H1 (cell line): Measurements from ENCODE around the gene ZBTB9. TPM values are rescaled to one million over a fixed set of nuclear protein-coding genes. Genes with fewer than 3 reads are reported as not detected.

Experiments
- CTCF ChIA-PET: fragments of 300-600 bp; sonication (Branson Sonifier 250); formaldehyde crosslinking; loops from one replicate; lab custom pipeline; 2021; ENCODE audit not compliant: partially characterized antibody; lab: Charles Lee
- POLR2A ChIA-PET: fragments of 300-600 bp; sonication (Branson Sonifier 250); formaldehyde crosslinking; loops from one replicate; lab custom pipeline; 2021; ENCODE audit warnings: inconsistent platforms; ENCODE audit not compliant: partially characterized antibody; lab: Charles Lee
- DNase-seq, 2 experiments: peaks; one replicate each; pipeline versions ENCODE4 v3.0.0 to v3.0.0-alpha.2; 2010 to 2022; ENCODE audit warnings: low spot score in 2 of 2, low read depth in 1 of 2, mixed read lengths in 1 of 2
- FAIRE-seq: peaks from 2 replicates; lab custom pipeline; 2011; peaks lifted over from hg19 to GRCh38; lab: Jason Lieb, UNC
- H2AFZ ChIP-seq: 2 replicates; pipeline ENCODE4 v1.8.1; 2012; ENCODE audit warnings: low read length, inconsistent platforms
- H2AK5ac ChIP-seq: 2 replicates; pipeline ENCODE4 v1.6.1; 2013; ENCODE audit warnings: low read depth, low read length
- H2BK120ac ChIP-seq: replicated peaks from 2 replicates; pipeline ENCODE3; 2013; ENCODE audit warnings: low read depth, low read length, inconsistent platforms
- H2BK12ac ChIP-seq: 2 replicates; pipeline ENCODE4 v1.6.1; 2013; ENCODE audit warnings: low read depth, low read length
- H2BK15ac ChIP-seq: 2 replicates; pipeline ENCODE4 v1.6.1; 2013; ENCODE audit warnings: low read length
- H2BK20ac ChIP-seq: 2 replicates; pipeline ENCODE4 v1.6.1; 2013; ENCODE audit warnings: low read length
- H2BK5ac ChIP-seq: 2 replicates; pipeline ENCODE4 v1.6.1; 2013; ENCODE audit warnings: low read depth, low read length
- H3K14ac ChIP-seq: 2 replicates; pipeline ENCODE4 v1.6.1; 2013; ENCODE audit warnings: inconsistent platforms; ENCODE audit not compliant: insufficient read length
- H3K18ac ChIP-seq: 2 replicates; pipeline ENCODE4 v1.6.1; 2013; ENCODE audit warnings: low read length; ENCODE audit errors: extremely low read depth
- H3K23ac ChIP-seq: 2 replicates; pipeline ENCODE4 v1.6.1; 2013; ENCODE audit warnings: inconsistent platforms; ENCODE audit not compliant: insufficient read length
- H3K23me2 ChIP-seq: 2 replicates; pipeline ENCODE4 v1.6.1; 2013; ENCODE audit warnings: low read depth, low read length
- H3K27ac ChIP-seq: 2 replicates; pipeline ENCODE4 v1.6.1; 2011; ENCODE audit warnings: low read depth, low read length, inconsistent platforms
- H3K27me3 ChIP-seq, 4 experiments: replicated peaks in 1 of 4; 1 replicate in 1 of 4; 2 replicates in 3 of 4; pipeline versions ENCODE4 v1.6.1 to v1.8.1; 2011 to 2013; ENCODE audit warnings: low read length in 3 of 4, mild to moderate bottlenecking in 3 of 4, inconsistent platforms in 2 of 4, mixed read lengths in 2 of 4, moderate library complexity in 1 of 4; ENCODE audit not compliant: control insufficient read depth in 3 of 4, insufficient read depth in 3 of 4; ENCODE audit errors: extremely low read depth in 1 of 4
- H3K36me3 ChIP-seq, 4 experiments: 2 replicates each; pipeline versions ENCODE4 v1.6.1 to v1.8.1; 2011 to 2013; ENCODE audit warnings: mild to moderate bottlenecking in 4 of 4, low read length in 3 of 4, moderate library complexity in 2 of 4, control low read depth in 1 of 4, inconsistent platforms in 1 of 4; ENCODE audit not compliant: insufficient read depth in 4 of 4, control insufficient read depth in 2 of 4
- H3K4ac ChIP-seq: replicated peaks from 2 replicates; pipeline ENCODE3; 2013; ENCODE audit warnings: low read length, low read depth, mixed read lengths, inconsistent platforms; ENCODE audit not compliant: insufficient read length
- H3K4me1 ChIP-seq, 4 experiments: replicated peaks in 1 of 4; 1 replicate in 1 of 4; 2 replicates in 3 of 4; pipeline versions ENCODE4 v1.6.1 to v1.8.1; 2011 to 2013; ENCODE audit warnings: low read length in 3 of 4, inconsistent platforms in 2 of 4, mixed read lengths in 1 of 4; ENCODE audit not compliant: insufficient read depth in 4 of 4, control insufficient read depth in 3 of 4
- H3K4me2 ChIP-seq, 2 experiments: 2 replicates each; pipeline versions ENCODE4 v1.6.1 to v1.8.1; 2011 to 2013; ENCODE audit warnings: low read depth in 2 of 2, low read length in 2 of 2, control low read depth in 1 of 2, inconsistent platforms in 1 of 2, mild to moderate bottlenecking in 1 of 2; ENCODE audit not compliant: insufficient read depth in 1 of 2
- H3K4me3 ChIP-seq, 4 experiments: fragments of 200-600, 300-600 bp in 1 of 4; sonication (generic), shearing (Covaris generic), sonication (Bioruptor Twin) in 1 of 4; 2 replicates each; pipeline versions ENCODE4 v1.5.1 to v1.8.1; 2011 to 2016; ENCODE audit warnings: low read length in 4 of 4, low read depth in 3 of 4, control low read depth in 2 of 4, inconsistent platforms in 2 of 4, mild to moderate bottlenecking in 2 of 4, mixed read lengths in 1 of 4, moderate library complexity in 1 of 4; ENCODE audit not compliant: insufficient read depth in 2 of 4; ENCODE audit errors: extremely low read depth in 1 of 4
- H3K56ac ChIP-seq: replicated peaks from 2 replicates; pipeline ENCODE3; 2013; ENCODE audit warnings: low read depth, mild to moderate bottlenecking, mixed read lengths, low read length, inconsistent platforms; ENCODE audit not compliant: insufficient read length
- H3K79me1 ChIP-seq: 2 replicates; pipeline ENCODE4 v1.6.1; 2013; ENCODE audit warnings: low read depth, low read length, control low read depth
- H3K79me2 ChIP-seq, 2 experiments: 2 replicates each; pipeline versions ENCODE4 v1.6.1 to v1.8.1; 2012 to 2013; ENCODE audit warnings: low read length in 2 of 2, mild to moderate bottlenecking in 2 of 2, inconsistent platforms in 1 of 2; ENCODE audit not compliant: insufficient read depth in 2 of 2, control insufficient read depth in 1 of 2
- H3K9ac ChIP-seq, 4 experiments: replicated peaks in 1 of 4; 1 replicate in 1 of 4; 2 replicates in 3 of 4; pipeline versions ENCODE4 v1.6.1 to v1.8.1; 2011 to 2013; ENCODE audit warnings: low read depth in 3 of 4, low read length in 3 of 4, control low read depth in 2 of 4, mild to moderate bottlenecking in 2 of 4, moderate library complexity in 2 of 4, inconsistent platforms in 1 of 4; ENCODE audit errors: extremely low read depth in 1 of 4
- H3K9me3 ChIP-seq, 2 experiments: 2 replicates each; pipeline versions ENCODE4 v1.6.1 to v1.8.1; 2012 to 2013; ENCODE audit warnings: mild to moderate bottlenecking in 2 of 2, moderate library complexity in 2 of 2, control low read depth in 1 of 2, inconsistent platforms in 1 of 2, low read depth in 1 of 2, low read length in 1 of 2, mixed read lengths in 1 of 2; ENCODE audit not compliant: insufficient read depth in 2 of 2
- H4K20me1 ChIP-seq, 2 experiments: replicated peaks in 1 of 2; 2 replicates each; pipeline versions ENCODE3 to v1.8.1; 2011 to 2013; ENCODE audit warnings: inconsistent platforms in 2 of 2, low read length in 2 of 2, mild to moderate bottlenecking in 1 of 2; ENCODE audit not compliant: insufficient read depth in 2 of 2, control insufficient read depth in 1 of 2
- H4K5ac ChIP-seq: 2 replicates; pipeline ENCODE4 v1.6.1; 2013; ENCODE audit warnings: low read length, low read depth, mixed read lengths, inconsistent platforms; ENCODE audit not compliant: insufficient read length
- H4K8ac ChIP-seq: 2 replicates; pipeline ENCODE4 v1.8.0; 2013; ENCODE audit warnings: mild to moderate bottlenecking, moderate library complexity, low read length, inconsistent platforms; ENCODE audit not compliant: insufficient read depth; ENCODE audit errors: extremely low read depth
- H4K91ac ChIP-seq: replicated peaks from 2 replicates; pipeline ENCODE3; 2013; ENCODE audit warnings: low read length, mixed read lengths, inconsistent platforms; ENCODE audit not compliant: insufficient read length
- BCL11A ChIP-seq, 2 experiments: IDR thresholded peaks; one replicate each; pipeline ENCODE4 v1.6.1; 2011; ENCODE audit warnings: low read depth in 2 of 2, low read length in 2 of 2, mild to moderate bottlenecking in 2 of 2
- CEBPB ChIP-seq: IDR thresholded peaks from 2 replicates; pipeline ENCODE4 v1.6.1; 2012; ENCODE audit warnings: low read depth, low read length
- JUN ChIP-seq: IDR thresholded peaks from 2 replicates; pipeline ENCODE4 v1.6.1; 2011; ENCODE audit warnings: low read depth, mild to moderate bottlenecking, improper control_type of control experiment, low read length
- NANOG ChIP-seq: IDR thresholded peaks from 2 replicates; pipeline ENCODE4 v1.6.1; 2011; ENCODE audit warnings: low read length, low read depth, mild to moderate bottlenecking, inconsistent platforms; ENCODE audit not compliant: insufficient read depth, poor library complexity, severe bottlenecking
- RXRA ChIP-seq: IDR thresholded peaks from 2 replicates; pipeline ENCODE4 v1.6.1; 2011; ENCODE audit warnings: low read depth, mild to moderate bottlenecking, low read length, moderate library complexity; ENCODE audit not compliant: insufficient read depth
- SAP30 ChIP-seq: fragments of 300-600 bp; sonication (generic); IDR thresholded peaks from 2 replicates; pipeline ENCODE4 v1.7.1; 2012; ENCODE audit warnings: low read length, moderate library complexity, mild to moderate bottlenecking, inconsistent platforms; ENCODE audit not compliant: insufficient read depth, insufficient replicate concordance
- SIN3A ChIP-seq, 2 experiments: IDR thresholded peaks in 1 of 2; conservative IDR thresholded peaks in 1 of 2; 2 replicates each; pipeline ENCODE4 v1.6.1; 2011 to 2012; ENCODE audit warnings: low read length in 2 of 2, improper control_type of control experiment in 1 of 2, low read depth in 1 of 2, mild to moderate bottlenecking in 1 of 2
- SP1 ChIP-seq: IDR thresholded peaks from 2 replicates; pipeline ENCODE4 v1.6.1; 2011; ENCODE audit warnings: low read depth, low read length
- SRF ChIP-seq: IDR thresholded peaks from 2 replicates; pipeline ENCODE4 v1.6.1; 2011; ENCODE audit warnings: mild to moderate bottlenecking, low read depth, low read length, moderate library complexity
- TAF1 ChIP-seq: IDR thresholded peaks from 2 replicates; pipeline ENCODE4 v1.6.1; 2011; ENCODE audit warnings: mild to moderate bottlenecking, low read depth, low read length
- WGBS, 2 experiments: shearing (Covaris generic) in 1 of 2; methylation state at CpG; one replicate each; pipeline versions ENCODE4 v1.1.6 to v1.1.7; 2013 to 2015; ENCODE audit warnings: low lambda C conversion rate in 2 of 2, mixed read lengths in 2 of 2, inconsistent platforms in 1 of 2, low coverage in 1 of 2, missing lambda C conversion rate in 1 of 2; ENCODE audit not compliant: insufficient replicate concordance in 2 of 2, insufficient coverage in 1 of 2, insufficient read length in 1 of 2; ENCODE audit errors: extremely low coverage in 1 of 2, missing lambda C conversion rate in 1 of 2; 5-methylcytosine and 5-hydroxymethylcytosine counted together
- polyA plus RNA-seq, 7 experiments: library from polyadenylated mRNA; depleted of rRNA in 3 of 7; stranded (reverse) in 5 of 7; unstranded in 2 of 7; fragments of >200 nt in 5 of 7; fragments of 200-250 nt in 2 of 7; gene quantifications; 1 replicate in 5 of 7; 2 replicates in 1 of 7; 4 replicates in 1 of 7; pipeline versions ENCODE4 v1.2.1 to v1.2.3, GENCODE V29; 2011 to 2013; ENCODE audit warnings: missing spikeins in 2 of 7, mixed read lengths in 2 of 7
- total RNA-seq: library from RNA; stranded (reverse); fragmentation: NEBNext Ultra II Directional; extraction: Animal tissue kit (Norgen Biotek cat#: 25700); gene quantifications from 2 replicates; pipeline ENCODE4 v1.2.1, GENCODE V29; 2021
- TF ChIP-seq, protein P1 (sequence below): IDR thresholded peaks from 2 replicates; pipeline ENCODE4 v1.6.1; 2011; ENCODE audit warnings: low read length, improper control_type of control experiment

Gene ZBTB9
- total and polyA plus RNA-seq, 2 of the 8 experiments (the other 6 are each of a cell fraction or from before 2014, with no cell fraction given), result 16.9 to 20.2 TPM

GRCh38 chr6:33442283-33442682, 12.1 kb upstream of the ZBTB9 start:
- Histone ChIP-seq H2BK15ac (no peak overlapping the region), H3K9ac (no peak overlapping the region), H3K23me2 (no peaks in the 10 kb centered on the region), H3K4me3 (no peak overlapping the region), H3K4ac (no peak overlapping the region), H3K79me2 (peaks cover 0 to 5% of the 10 kb centered on the region in 2 experiments; a peak in 1 of 4 replicates), H2AK5ac (no peak overlapping the region), H2BK20ac (no peak overlapping the region), H2BK120ac (no peak overlapping the region), H3K23ac (no peak overlapping the region), H3K27me3 (no peaks in the 10 kb centered on the region), H3K79me1 (0 out of 2 replicates have a peak, but pooled peaks cover 2% of the 10 kb centered on the region), H3K9me3 (no peaks in the 10 kb centered on the region), H4K20me1 (peaks cover 8 to 36% of the 10 kb centered on the region in 2 experiments), H3K4me1 (no peaks in the 10 kb centered on the region; a peak in 1 of 7 replicates), H3K27ac (no peak overlapping the region), H3K14ac (no peak overlapping the region), H4K8ac (no peak overlapping the region; the same call in 1 of the 2 replicates), H3K36me3 (peaks cover 46 to 96% (median 84%) of the 10 kb centered on the region in 4 experiments), H2BK5ac (no peak overlapping the region), H3K18ac (no peak overlapping the region), H4K91ac (no peak overlapping the region), H2AFZ (no peak overlapping the region), H3K56ac (no peak overlapping the region), H4K5ac (no peak overlapping the region), H3K4me2 (no peak overlapping the region), H2BK12ac (no peak overlapping the region)
- no peak for DNase-seq
- no peak for FAIRE-seq
- POLR2A ChIA-PET, result interaction anchor here (0.8 to 14.8 kb wide), 4 partner anchors 10 to 68 kb away, joined by 3 to 381 read pairs (median 29); partner anchors contain the start of gene ZBTB9
- WGBS, 2 experiments, result 85% methylated on average over 3 of the region's 8 CpGs; no CpG with 5 or more reads in 1 of the 2 experiments
- CTCF ChIA-PET, result interaction anchor here (0.8 to 4.7 kb wide), 4 partner anchors 8 to 15 kb away, joined by 3 to 22 read pairs (median 10); no protein-coding TSS in a partner anchor
- TF ChIP-seq SIN3A (conservative IDR thresholded peaks at IDR 0.05 in 1 of 2, IDR thresholded peaks at IDR 0.05 in 1 of 2; ENCODE audit: low read depth in 1 of 2, low read length in 2 of 2) (no peak), TAF1 (no peak), SP1 (no peak), SRF (no peak), CEBPB (no peak), BCL11A (IDR thresholded peaks at IDR 0.05; ENCODE audit: low read depth in 2 of 2, low read length in 2 of 2) (no peak), JUN (no peak), RXRA (no peak), SAP30 (no peak), NANOG (no peak)
- TF ChIP-seq, protein P1, sequence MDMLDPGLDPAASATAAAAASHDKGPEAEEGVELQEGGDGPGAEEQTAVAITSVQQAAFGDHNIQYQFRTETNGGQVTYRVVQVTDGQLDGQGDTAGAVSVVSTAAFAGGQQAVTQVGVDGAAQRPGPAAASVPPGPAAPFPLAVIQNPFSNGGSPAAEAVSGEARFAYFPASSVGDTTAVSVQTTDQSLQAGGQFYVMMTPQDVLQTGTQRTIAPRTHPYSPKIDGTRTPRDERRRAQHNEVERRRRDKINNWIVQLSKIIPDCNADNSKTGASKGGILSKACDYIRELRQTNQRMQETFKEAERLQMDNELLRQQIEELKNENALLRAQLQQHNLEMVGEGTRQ, result no peak
